Measurements from ENCODE around the gene STARD4.

Gene STARD4

GRCh38 chr5:111548348-111548950, 36.1 kb upstream of the STARD4 start:
- no peak for DNase-seq (ENCODE audit: low spot score)
- TF ChIP-seq CTCF (IDR thresholded peaks at IDR 0.05; ENCODE audit: extremely low read depth, missing control alignments) = no peak

- TF ChIP-seq CTCF (IDR thresholded peaks at IDR 0.05; ENCODE audit: extremely low read depth, missing control alignments) = no peak
- no peak for DNase-seq (ENCODE audit: low spot score)
Observed at GRCh38 chr5:111545031-111545430, 32.7 kb upstream of the STARD4 start.

GRCh38 chr5:111537141-111538024, 25.0 kb upstream of the STARD4 start:
- TF ChIP-seq CTCF (IDR thresholded peaks at IDR 0.05; ENCODE audit: extremely low read depth, missing control alignments) = no peak

GRCh38 chr5:111535879-111536549, 23.7 kb upstream of the STARD4 start:
- no peak for DNase-seq (ENCODE audit: low spot score)
- TF ChIP-seq CTCF (IDR thresholded peaks at IDR 0.05; ENCODE audit: extremely low read depth, missing control alignments) = no peak

More at GRCh38 chr5:111537141-111538024, 25.0 kb upstream of the STARD4 start:
- DNase-seq (ENCODE audit: low spot score) = no peak

- DNase-seq (ENCODE audit: low spot score) = no peak
- TF ChIP-seq CTCF (IDR thresholded peaks at IDR 0.05; ENCODE audit: extremely low read depth, missing control alignments) = no peak
Observed at GRCh38 chr5:111532886-111533582, 20.7 kb upstream of the STARD4 start.

GRCh38 chr5:111530298-111530740, 18.0 kb upstream of the STARD4 start:
- TF ChIP-seq CTCF (IDR thresholded peaks at IDR 0.05; ENCODE audit: extremely low read depth, missing control alignments) = no peak
- peak; percentile 50 for DNase-seq (ENCODE audit: low spot score)
